CD14-positive monocyte (primary cell): Measurements from ENCODE around the gene FUT8. TPM values are rescaled to one million over a fixed set of nuclear protein-coding genes. Genes with fewer than 3 reads are reported as not detected.

Source experiments
- DNase-seq, 3 donors: peaks; one replicate each; pipeline ENCODE4 v3.0.0-alpha.2; 2011 to 2022
- H2AFZ ChIP-seq: 2 replicates; pipeline ENCODE4 v1.6.0; 2012; ENCODE audit warnings: mild to moderate bottlenecking, low read depth, low read length, inconsistent platforms; ENCODE audit not compliant: insufficient read depth, poor library complexity, severe bottlenecking
- H3K27ac ChIP-seq, 2 donors: 1 replicate in 1 of 2; 2 replicates in 1 of 2; pipeline ENCODE4 v1.5.1; 2012 to 2013; ENCODE audit warnings: low read length in 2 of 2, control low read depth in 1 of 2, inconsistent platforms in 1 of 2, low read depth in 1 of 2, mild to moderate bottlenecking in 1 of 2
- H3K27me3 ChIP-seq, 2 donors: one replicate each; pipeline versions ENCODE4 v1.6.0 to v1.6.1; 2011 to 2013; ENCODE audit warnings: low read length in 2 of 2; ENCODE audit not compliant: control insufficient read depth in 2 of 2, insufficient read depth in 2 of 2
- H3K36me3 ChIP-seq, 2 donors: replicated peaks in 1 of 2; 1 replicate in 1 of 2; 2 replicates in 1 of 2; pipeline versions ENCODE4 v1.5.1 to v1.6.1; 2012 to 2013; ENCODE audit warnings: low read length in 2 of 2, control low read depth in 1 of 2, inconsistent platforms in 1 of 2, mild to moderate bottlenecking in 1 of 2; ENCODE audit not compliant: insufficient read depth in 2 of 2, control insufficient read depth in 1 of 2
- H3K4me1 ChIP-seq, 2 donors: 1 replicate in 1 of 2; 2 replicates in 1 of 2; pipeline versions ENCODE4 v1.5.1 to v1.6.1; 2012 to 2013; ENCODE audit warnings: low read length in 2 of 2, control low read depth in 1 of 2, inconsistent platforms in 1 of 2, mild to moderate bottlenecking in 1 of 2, moderate library complexity in 1 of 2; ENCODE audit not compliant: insufficient read depth in 2 of 2, control insufficient read depth in 1 of 2
- H3K4me2 ChIP-seq: replicated peaks from 2 replicates; pipeline ENCODE3; 2012; ENCODE audit warnings: low read length, moderate library complexity, mild to moderate bottlenecking; ENCODE audit not compliant: poor library complexity, severe bottlenecking; ENCODE audit errors: extremely low read depth
- H3K4me3 ChIP-seq, 3 experiments: fragments of 200-600 bp in 1 of 3; sonication (generic) in 1 of 3; replicated peaks in 1 of 3; 1 replicate in 2 of 3; 2 replicates in 1 of 3; pipeline ENCODE4 v1.5.1; 2011 to 2013; ENCODE audit warnings: low read length in 3 of 3, mild to moderate bottlenecking in 3 of 3, control low read depth in 2 of 3, low read depth in 2 of 3, inconsistent platforms in 1 of 3, moderate library complexity in 1 of 3
- H3K79me2 ChIP-seq: 2 replicates; pipeline ENCODE4 v1.6.0; 2012; ENCODE audit warnings: mild to moderate bottlenecking, control low read depth, inconsistent platforms, low read length, moderate library complexity; ENCODE audit not compliant: insufficient read depth
- H3K9ac ChIP-seq: 2 replicates; pipeline ENCODE4 v1.6.0; 2017; ENCODE audit warnings: low read length, mild to moderate bottlenecking; ENCODE audit not compliant: insufficient read depth, poor library complexity, severe bottlenecking
- H3K9me3 ChIP-seq, 2 donors: replicated peaks in 1 of 2; 1 replicate in 1 of 2; 2 replicates in 1 of 2; pipeline versions ENCODE4 v1.5.1 to v1.6.1; 2012 to 2013; ENCODE audit warnings: low read length in 2 of 2, control low read depth in 1 of 2; ENCODE audit not compliant: control insufficient read depth in 1 of 2, insufficient read depth in 1 of 2
- H4K20me1 ChIP-seq: 2 replicates; pipeline ENCODE4 v1.6.0; 2012; ENCODE audit warnings: mild to moderate bottlenecking, low read length, control low read depth, moderate library complexity; ENCODE audit not compliant: insufficient read depth
- H3K27ac Mint-ChIP-seq, 7 donors: one replicate each; pipeline ENCODE4 v1.8.0; 2020; ENCODE audit warnings: mild to moderate bottlenecking in 7 of 7, mixed read lengths in 7 of 7, moderate library complexity in 6 of 7, inconsistent platforms in 2 of 7
- H3K27me3 Mint-ChIP-seq, 3 donors: one replicate each; pipeline ENCODE4 v1.8.0; 2021 to 2022; ENCODE audit warnings: low read depth in 3 of 3, mild to moderate bottlenecking in 3 of 3, mixed read lengths in 3 of 3, moderate library complexity in 3 of 3, inconsistent platforms in 1 of 3
- H3K36me3 Mint-ChIP-seq, 2 donors: one replicate each; pipeline ENCODE4 v1.8.0; 2020; ENCODE audit warnings: mixed read lengths in 2 of 2, inconsistent platforms in 1 of 2, mild to moderate bottlenecking in 1 of 2
- H3K4me1 Mint-ChIP-seq: one replicate; pipeline ENCODE4 v1.8.0; 2020; ENCODE audit warnings: mild to moderate bottlenecking, mixed read lengths
- H3K4me3 Mint-ChIP-seq, 2 donors: one replicate each; pipeline ENCODE4 v1.8.0; 2020; ENCODE audit warnings: mild to moderate bottlenecking in 2 of 2, mixed read lengths in 2 of 2, moderate library complexity in 1 of 2
- H3K9me3 Mint-ChIP-seq, 7 donors: one replicate each; pipeline ENCODE4 v1.8.0; 2020 to 2022; ENCODE audit warnings: mixed read lengths in 7 of 7, mild to moderate bottlenecking in 6 of 7, moderate library complexity in 6 of 7, inconsistent platforms in 2 of 7
- WGBS: methylation state at CpG from one replicate; pipeline ENCODE4 v1.1.5; 2013; ENCODE audit warnings: missing lambda C conversion rate; ENCODE audit not compliant: insufficient coverage; 5-methylcytosine and 5-hydroxymethylcytosine counted together
- intact Hi-C, 2 donors: fragments of 100-400 bp; cut with micrococcal nuclease; formaldehyde crosslinking; loops; one replicate each; pipeline versions ENCODE4 v1.15.0 to v1.15.1; 2023
- polyA plus RNA-seq, 3 donors: library from polyadenylated mRNA; depleted of rRNA in 1 of 3; unstranded in 2 of 3; stranded (reverse) in 1 of 3; fragments of 300-500 nt in 2 of 3; fragments of >200 nt in 1 of 3; fragmentation: Illumina TruSeq in 2 of 3; gene quantifications; 1 replicate in 2 of 3; 2 replicates in 1 of 3; pipeline ENCODE4 v1.2.3, GENCODE V29; 2012 to 2021
- TF ChIP-seq, protein P1 (sequence below): fragments of 200-600 bp; IDR thresholded peaks from one replicate; pipeline ENCODE4 v1.8.0; 2022; ENCODE audit warnings: antibody characterized with exemption, mild to moderate bottlenecking

FUT8 gene
- polyA plus RNA-seq, 3 donors = 1.6 to 5.1 (median 5.0) TPM

DNA sequence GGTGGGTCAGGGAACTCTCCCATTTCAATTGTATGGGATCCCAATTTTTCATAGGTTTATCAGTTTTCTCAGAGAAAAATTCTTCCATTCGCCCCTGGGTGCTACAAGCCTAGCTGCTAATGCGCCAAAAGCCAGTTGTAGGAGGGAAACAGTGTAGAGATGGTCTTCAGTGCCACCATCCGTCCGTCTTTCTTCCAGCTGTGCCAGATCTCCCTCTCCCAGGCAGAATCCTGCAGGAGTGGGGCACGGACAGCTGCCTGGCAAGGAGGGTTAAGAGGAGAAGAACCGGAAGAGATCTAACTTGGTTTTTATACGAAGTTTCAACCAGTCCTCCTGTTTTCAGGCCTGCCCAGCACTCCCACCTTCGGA lies 38.9 kb upstream of the FUT8 start:
- no peaks in the 10 kb centered on the region for H3K79me2 ChIP-seq
- TF ChIP-seq, protein P1, sequence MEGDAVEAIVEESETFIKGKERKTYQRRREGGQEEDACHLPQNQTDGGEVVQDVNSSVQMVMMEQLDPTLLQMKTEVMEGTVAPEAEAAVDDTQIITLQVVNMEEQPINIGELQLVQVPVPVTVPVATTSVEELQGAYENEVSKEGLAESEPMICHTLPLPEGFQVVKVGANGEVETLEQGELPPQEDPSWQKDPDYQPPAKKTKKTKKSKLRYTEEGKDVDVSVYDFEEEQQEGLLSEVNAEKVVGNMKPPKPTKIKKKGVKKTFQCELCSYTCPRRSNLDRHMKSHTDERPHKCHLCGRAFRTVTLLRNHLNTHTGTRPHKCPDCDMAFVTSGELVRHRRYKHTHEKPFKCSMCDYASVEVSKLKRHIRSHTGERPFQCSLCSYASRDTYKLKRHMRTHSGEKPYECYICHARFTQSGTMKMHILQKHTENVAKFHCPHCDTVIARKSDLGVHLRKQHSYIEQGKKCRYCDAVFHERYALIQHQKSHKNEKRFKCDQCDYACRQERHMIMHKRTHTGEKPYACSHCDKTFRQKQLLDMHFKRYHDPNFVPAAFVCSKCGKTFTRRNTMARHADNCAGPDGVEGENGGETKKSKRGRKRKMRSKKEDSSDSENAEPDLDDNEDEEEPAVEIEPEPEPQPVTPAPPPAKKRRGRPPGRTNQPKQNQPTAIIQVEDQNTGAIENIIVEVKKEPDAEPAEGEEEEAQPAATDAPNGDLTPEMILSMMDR = no peak
- no peaks in the 10 kb centered on the region for H3K27me3 ChIP-seq
- no peaks in the 10 kb centered on the region for H3K9me3 Mint-ChIP-seq
- no peaks in the 10 kb centered on the region for H3K36me3 Mint-ChIP-seq
- DNase-seq = no peak
- H3K4me3 Mint-ChIP-seq = no peak overlapping the region
- H3K4me1 Mint-ChIP-seq = peaks cover 2% of the 10 kb centered on the region
- no peak overlapping the region for H3K9ac ChIP-seq
- peaks cover 2 to 5% (median 2%) of the 10 kb centered on the region in 3 donors for H3K27me3 Mint-ChIP-seq
- no peaks in the 10 kb centered on the region for H4K20me1 ChIP-seq
- 100% methylated on average over 2 of the region's 8 CpGs for WGBS
- no peak overlapping the region for H3K4me2 ChIP-seq
- intact Hi-C loops = no loop called here
- H3K4me3 ChIP-seq = no peak overlapping the region
- H3K36me3 ChIP-seq = no peaks in the 10 kb centered on the region
- H3K27ac ChIP-seq = no peak overlapping the region
- H3K4me1 ChIP-seq = no peaks in the 10 kb centered on the region
- H2AFZ ChIP-seq = no peak overlapping the region
- H3K27ac Mint-ChIP-seq = no peak overlapping the region
- no peaks in the 10 kb centered on the region for H3K9me3 ChIP-seq

DNA sequence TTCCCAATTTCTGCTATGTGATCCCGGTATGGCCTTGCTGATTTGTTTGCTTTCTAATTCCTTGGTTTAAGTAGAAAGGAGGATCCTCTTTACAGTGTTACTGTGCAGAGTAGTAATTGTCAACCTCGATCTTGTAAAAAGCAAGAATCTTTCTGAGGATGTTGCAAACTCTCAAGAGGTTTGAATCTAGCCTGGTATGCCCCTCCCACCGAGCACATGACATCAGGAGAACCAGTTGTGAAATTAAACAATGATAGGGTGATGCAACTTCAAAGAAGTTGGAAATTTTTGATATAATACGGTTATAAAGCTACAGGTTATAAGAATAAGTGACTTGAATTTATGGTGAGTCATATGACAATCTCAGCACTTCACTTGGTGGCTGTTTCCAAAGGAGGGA lies 35.0 kb upstream of the FUT8 start:
- H3K9me3 Mint-ChIP-seq = peaks cover 6 to 22% (median 18%) of the 10 kb centered on the region in 7 donors
- H3K4me3 ChIP-seq = no peak overlapping the region
- H3K27me3 ChIP-seq = no peaks in the 10 kb centered on the region
- intact Hi-C loops = no loop called here
- no peak for DNase-seq
- H3K36me3 ChIP-seq = no peaks in the 10 kb centered on the region
- no peak overlapping the region for H3K4me2 ChIP-seq
- H4K20me1 ChIP-seq = no peaks in the 10 kb centered on the region
- no peak overlapping the region for H3K27ac Mint-ChIP-seq
- H3K4me1 ChIP-seq = no peaks in the 10 kb centered on the region
- H3K36me3 Mint-ChIP-seq = no peaks in the 10 kb centered on the region
- H2AFZ ChIP-seq = no peak overlapping the region
- H3K9ac ChIP-seq = no peak overlapping the region
- no peak overlapping the region for H3K27ac ChIP-seq
- H3K4me3 Mint-ChIP-seq = no peak overlapping the region
- H3K9me3 ChIP-seq = peaks cover 6 to 15% of the 10 kb centered on the region in 2 donors
- 80% methylated on average over 1 of the region's 4 CpGs for WGBS
- H3K79me2 ChIP-seq = no peaks in the 10 kb centered on the region
- peaks cover 1 to 2% (median 2%) of the 10 kb centered on the region in 3 donors for H3K27me3 Mint-ChIP-seq
- peaks cover 2% of the 10 kb centered on the region for H3K4me1 Mint-ChIP-seq
- TF ChIP-seq, protein P1 = no peak
